GM10248 (cell line): ENCODE measurements around the gene PPP1R12A.
A peak's percentile ranks its signal among the peaks of the same experiment; 100 is the strongest.

Source experiments
- CTCF ChIA-PET: fragments of 300-600 bp; sonication (Branson Sonifier 250); formaldehyde crosslinking; extraction: SDS; loops from one replicate; lab custom pipeline; 2021; ENCODE audit warnings: antibody characterized with exemption; lab: Yijun Ruan, JAX
- POLR2A ChIA-PET: fragments of 350-650 bp; sonication (Branson Sonifier 250); formaldehyde crosslinking; extraction: SDS; loops from one replicate; lab custom pipeline; 2020; ENCODE audit warnings: antibody characterized with exemption; lab: Yijun Ruan, JAX
- DNase-seq: peaks from one replicate; pipeline ENCODE4 v3.0.0; 2012; ENCODE audit errors: extremely low spot score
- CTCF ChIP-seq: IDR thresholded peaks from 2 replicates; pipeline ENCODE4 v1.5.1; 2012; ENCODE audit warnings: mild to moderate bottlenecking, low read depth; ENCODE audit errors: extremely low read depth, missing control alignments, control extremely low read depth

PPP1R12A gene

GRCh38 chr12:79764641-79765040 is 170.3 kb downstream of the PPP1R12A start:
- ChIA-PET POLR2A (no interaction called here), CTCF (interaction anchor here (1.3 to 2.1 kb wide), 2 partner anchors 14 to 27 kb away, joined by 3 to 7 read pairs; no protein-coding TSS in a partner anchor)
- DNase-seq, result no peak
- TF ChIP-seq CTCF, result no peak

- CTCF ChIA-PET, result interaction anchor here (1.3 to 2.1 kb wide), 3 partner anchors 15 to 26 kb away, joined by 3 to 7 read pairs (median 4); no protein-coding TSS in a partner anchor
- no peak for TF ChIP-seq CTCF
- DNase-seq, result no peak
- POLR2A ChIA-PET, result no interaction called here
Observed at GRCh38 chr12:79763766-79764452, 171.0 kb downstream of the PPP1R12A start.

GRCh38 chr12:79761341-79761740 is 173.6 kb downstream of the PPP1R12A start:
- no peak for TF ChIP-seq CTCF
- ChIA-PET CTCF (interaction anchor here (1.6 kb wide), 1 partner anchor 29 kb away, joined by 3 read pairs; no protein-coding TSS in a partner anchor), POLR2A (no interaction called here)
- no peak for DNase-seq

- no peak for TF ChIP-seq CTCF
- ChIA-PET CTCF (no interaction called here), POLR2A (no interaction called here)
- DNase-seq, result no peak
Observed at GRCh38 chr12:79747274-79747673, 187.6 kb downstream of the PPP1R12A start.

GRCh38 chr12:79737875-79738718 is 196.8 kb downstream of the PPP1R12A start:
- CTCF ChIA-PET, result interaction anchor here (0.8 to 4.6 kb wide), 14 partner anchors 9 to 191 kb away, joined by 3 to 24 read pairs (median 4); no protein-coding TSS in a partner anchor
- peak; percentile 59 for TF ChIP-seq CTCF
- POLR2A ChIA-PET, result no interaction called here
- peak; percentile 54 for DNase-seq

GRCh38 chr12:79732638-79733037 is 202.3 kb downstream of the PPP1R12A start:
- no peak for TF ChIP-seq CTCF
- no peak for DNase-seq
- ChIA-PET CTCF (interaction anchor here (1.1 to 1.8 kb wide), 4 partner anchors 10 to 179 kb away, joined by 3 to 6 read pairs (median 4); no protein-coding TSS in a partner anchor), POLR2A (no interaction called here)
